A172 (cell line): ENCODE data around the gene GATA2. TPM values are rescaled to one million over a fixed set of nuclear protein-coding genes. Genes with fewer than 3 reads are reported as not detected.

Source experiments
- DNase-seq: peaks from one replicate; pipeline ENCODE4 v3.0.0-alpha.2; 2015; ENCODE audit warnings: low spot score
- total RNA-seq: library from RNA; depleted of rRNA; stranded (reverse); fragments of >200 nt; shearing (Covaris generic); gene quantifications from 2 replicates; pipeline ENCODE4 v1.2.3, GENCODE V29; 2014

GATA2 gene
- total RNA-seq, 1 experiment from 2014 or later = 8.4 TPM

DNA sequence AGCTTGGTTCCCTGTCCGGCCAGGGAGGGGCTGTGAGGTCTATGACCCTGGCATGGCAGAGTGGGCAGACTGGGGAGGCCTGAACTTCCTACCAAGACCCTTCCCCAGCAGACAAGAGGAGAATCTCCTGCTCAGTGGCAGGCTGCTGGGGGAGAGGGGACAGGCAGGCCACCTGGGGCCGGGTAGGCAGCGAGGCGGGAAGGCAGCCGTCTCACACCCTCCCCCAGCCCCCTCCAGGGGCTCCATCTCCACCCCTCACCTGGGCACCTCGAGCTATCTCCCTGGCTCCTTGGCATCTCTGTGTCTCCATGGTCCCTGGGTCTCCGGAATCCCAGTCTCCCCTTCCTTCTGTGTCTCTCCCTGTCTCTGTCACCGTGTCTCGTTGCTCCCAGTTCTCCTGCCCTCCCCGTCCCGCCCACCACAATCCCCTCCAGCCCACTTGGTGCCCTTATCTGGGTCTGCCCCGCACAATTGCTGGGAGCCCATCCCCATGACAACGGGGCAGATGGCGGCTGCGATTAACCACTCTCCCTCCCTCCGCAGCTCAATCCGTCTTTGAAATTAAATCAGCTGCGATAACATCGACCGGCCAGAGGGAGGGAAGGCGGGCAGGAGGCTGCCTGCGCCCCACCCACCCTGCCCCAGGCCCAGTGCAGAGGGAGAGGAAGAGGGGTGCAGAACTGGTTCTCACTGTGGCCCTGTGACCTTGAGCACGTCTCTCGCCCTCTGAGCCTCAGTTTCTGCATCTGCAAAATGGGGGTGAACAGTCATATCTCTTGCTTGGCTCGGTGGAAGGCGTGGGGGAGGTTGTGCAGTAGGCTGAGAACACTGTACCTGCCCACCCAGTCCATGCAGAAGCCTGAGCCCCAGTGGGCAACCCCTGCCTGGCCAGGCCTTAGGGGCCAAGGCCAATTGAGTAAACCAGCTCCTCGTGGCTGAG, 36.0 kb downstream of the GATA2 start:
- DNase-seq = no peak

DNA sequence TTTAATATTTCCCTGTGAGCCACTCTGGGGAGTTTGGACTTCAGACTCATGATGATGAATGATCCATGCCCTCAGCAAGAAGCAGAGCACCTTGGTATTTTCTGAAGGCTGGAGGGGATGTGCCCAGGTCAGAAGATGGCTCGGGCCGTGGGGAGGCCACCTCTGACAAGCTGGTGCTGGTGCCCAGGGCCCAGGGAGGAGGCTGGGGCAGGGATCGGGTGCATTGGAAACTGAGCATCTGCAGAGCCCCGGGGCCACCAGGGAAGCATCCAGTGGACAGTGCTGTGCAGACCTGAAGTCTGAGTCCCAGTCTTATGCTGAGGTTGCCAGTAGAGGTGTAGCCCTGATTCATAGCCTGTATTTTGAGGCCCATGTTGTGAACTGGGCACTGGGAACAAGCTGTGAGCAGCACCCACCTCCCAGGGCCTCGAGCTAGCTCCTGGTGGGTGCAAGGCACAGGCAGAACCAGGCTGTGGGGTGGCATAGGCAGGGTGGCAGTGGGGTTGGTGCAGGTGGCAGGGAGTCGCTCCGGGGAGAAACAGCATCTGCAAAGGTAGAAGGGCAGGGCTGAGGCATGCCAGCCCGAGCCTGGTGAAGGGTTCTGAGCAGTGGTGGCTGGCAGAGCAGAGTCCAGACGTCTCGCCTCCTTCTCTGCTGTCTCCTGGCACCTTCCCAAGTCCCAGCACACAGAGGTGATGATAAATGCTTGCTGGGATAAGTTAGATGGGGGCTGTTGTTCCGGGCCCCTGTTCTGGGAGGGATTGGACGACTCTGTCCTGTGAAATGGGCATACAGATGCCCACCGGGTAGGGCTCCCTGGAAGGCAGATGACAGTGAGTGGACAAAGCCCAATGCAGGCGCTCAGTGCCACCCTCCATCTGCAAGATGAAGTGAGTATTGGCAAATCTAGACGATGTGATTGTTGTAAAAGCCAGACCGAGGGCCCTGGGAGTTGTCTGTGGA, 36.9 kb downstream of the GATA2 start:
- DNase-seq = no peak

DNA sequence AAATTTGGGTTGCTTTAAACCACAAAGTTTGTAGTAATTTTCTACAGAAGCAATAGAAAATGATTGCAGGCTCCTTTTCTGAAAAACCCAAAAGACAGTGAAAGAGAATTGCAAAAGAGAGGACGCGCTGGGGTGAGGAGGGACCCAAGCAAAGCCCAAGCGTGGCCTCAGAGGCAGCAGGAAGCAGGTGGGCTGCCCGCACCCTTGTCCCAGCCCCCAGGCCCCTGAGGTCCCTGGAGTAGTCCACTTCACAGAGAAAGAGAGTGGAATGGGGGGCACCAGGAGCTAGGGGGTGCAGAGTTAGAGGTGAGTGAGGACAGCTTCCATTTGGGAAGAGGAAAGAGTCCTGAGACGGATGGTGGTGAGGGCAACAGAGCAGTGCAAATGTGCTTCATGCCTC, 37.9 kb downstream of the GATA2 start:
- no peak for DNase-seq

GRCh38 chr3:128454310-128454618, 38.7 kb downstream of the GATA2 start:
- no peak for DNase-seq

DNA sequence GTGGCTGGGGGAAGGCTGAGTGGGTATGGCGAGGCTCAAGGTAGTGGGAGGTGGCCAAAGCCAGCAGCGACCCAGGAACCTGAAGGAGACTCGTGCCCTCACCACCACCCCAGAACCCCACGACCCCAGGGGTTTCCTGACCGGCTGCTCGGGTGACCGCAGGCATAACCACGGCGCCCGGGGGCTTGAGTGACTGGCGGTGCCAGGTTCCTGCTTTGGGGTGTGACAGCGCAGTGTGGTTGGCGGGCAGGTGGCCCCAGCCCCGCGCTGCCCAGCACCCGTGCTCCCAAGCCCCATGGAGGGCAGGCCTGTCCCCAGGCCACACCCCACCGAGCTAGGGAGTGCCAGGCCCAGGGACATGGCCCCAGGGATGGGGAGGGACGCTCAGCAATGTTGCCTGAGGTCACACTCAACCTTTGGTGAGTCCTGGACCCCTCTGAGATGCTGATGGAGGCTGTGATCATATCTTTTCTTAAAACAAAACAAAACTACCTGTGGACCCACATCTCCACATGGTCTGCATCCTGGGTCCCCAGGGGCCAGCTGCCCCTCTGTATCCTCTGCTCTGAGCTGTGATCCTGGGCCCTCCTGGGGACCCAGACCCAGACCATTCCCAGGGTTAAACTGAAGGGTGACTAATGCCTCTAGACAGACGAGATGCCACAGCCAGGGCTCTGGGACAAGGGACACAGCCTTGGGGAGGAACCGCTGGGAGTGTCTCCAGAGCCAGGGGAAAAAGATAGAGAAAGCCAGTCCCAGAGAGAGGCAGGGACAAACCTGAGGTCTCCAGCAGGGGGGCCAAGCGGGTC, 39.3 kb downstream of the GATA2 start:
- no peak for DNase-seq

DNA sequence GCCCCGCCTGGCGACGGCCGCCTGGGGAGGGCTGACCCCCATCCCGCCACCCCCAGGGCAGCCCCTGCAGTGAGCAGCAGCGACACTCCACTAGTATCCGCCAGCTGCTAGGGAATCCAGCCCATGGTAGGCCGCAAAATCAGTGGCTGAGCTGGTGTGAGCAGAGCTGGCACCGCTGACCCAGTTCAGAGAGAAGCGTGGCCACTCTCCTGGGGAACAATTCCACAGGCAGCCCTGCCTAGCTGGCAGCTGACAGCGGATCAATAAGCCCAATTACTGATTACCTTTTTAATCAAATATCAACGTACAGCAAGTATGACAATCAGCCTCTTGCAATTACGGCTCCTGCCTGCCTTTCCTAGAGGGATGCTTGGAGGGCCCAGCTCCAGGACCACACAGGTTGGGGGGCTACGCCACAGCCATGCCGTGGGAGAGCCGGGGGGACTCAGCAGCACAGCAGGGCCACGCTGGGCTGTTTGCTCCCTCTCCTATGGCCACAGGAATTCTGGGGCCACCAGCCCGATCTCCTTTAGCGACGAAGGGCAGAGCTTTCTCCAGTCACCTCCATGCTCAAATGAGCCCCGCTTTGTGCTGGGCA, 40.2 kb downstream of the GATA2 start:
- no peak for DNase-seq

DNA sequence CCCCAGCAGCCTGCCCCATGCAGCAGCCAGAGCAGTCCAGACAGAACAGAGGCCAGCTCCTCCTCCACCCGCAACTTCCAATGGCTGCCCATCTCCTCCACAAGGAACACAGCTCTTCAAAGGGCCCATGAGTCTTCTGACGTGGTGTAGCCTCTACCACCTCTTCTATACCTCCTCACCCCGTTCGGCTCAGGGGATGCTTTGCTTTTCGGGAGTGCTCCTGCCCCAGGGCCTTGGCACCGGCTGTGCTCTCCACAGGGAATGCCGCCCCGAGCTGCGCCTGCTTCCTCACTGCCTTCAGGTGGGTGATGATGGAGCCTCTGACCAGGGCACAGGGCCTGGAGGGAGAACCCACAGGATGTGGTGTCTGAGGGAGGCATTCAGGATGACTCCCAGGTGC, 40.9 kb downstream of the GATA2 start:
- no peak for DNase-seq

GRCh38 chr3:128449111-128449638, 43.8 kb downstream of the GATA2 start:
- DNase-seq = no peak

DNA sequence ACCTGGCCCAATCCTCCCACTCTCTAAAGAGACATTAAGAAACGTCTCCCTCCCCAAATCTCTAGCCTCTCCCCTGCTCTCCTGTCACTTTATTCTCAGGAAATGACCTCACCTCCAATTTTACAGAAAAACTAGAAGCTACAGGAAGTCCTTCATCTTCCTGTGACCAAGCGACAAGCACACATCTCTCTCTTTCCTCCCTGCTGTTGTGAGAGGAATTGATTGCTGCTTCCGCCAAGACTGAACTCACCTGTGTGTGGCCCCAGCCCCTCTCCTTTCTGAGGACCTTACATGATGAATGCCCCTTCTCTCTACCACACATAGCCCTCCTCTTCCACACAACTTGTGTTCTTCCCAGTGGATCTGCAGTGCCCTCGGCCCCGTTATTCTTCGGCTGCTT, 44.5 kb downstream of the GATA2 start:
- peak; percentile 13 for DNase-seq

DNA sequence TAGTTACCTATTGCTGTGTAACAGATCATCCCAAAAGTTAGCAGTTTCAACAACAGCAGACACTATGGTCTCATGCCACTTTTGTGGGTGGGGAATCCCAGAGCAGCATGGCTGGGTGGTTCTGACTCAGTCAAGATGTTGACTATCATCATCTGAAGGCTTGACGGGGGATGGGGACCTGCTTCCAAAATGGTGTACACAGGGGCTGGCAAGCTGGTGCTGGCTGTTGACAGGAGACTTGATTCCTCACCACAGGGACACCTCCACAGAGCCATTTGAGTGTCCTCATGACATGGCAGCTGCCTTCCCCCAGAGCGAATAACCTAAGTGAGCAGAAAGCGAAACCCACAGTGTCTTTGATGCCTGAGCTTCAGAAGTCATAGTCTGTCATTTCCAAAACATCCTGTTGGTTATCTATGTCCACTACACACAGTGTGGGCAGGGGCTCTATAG, 45.4 kb downstream of the GATA2 start:
- no peak for DNase-seq

DNA sequence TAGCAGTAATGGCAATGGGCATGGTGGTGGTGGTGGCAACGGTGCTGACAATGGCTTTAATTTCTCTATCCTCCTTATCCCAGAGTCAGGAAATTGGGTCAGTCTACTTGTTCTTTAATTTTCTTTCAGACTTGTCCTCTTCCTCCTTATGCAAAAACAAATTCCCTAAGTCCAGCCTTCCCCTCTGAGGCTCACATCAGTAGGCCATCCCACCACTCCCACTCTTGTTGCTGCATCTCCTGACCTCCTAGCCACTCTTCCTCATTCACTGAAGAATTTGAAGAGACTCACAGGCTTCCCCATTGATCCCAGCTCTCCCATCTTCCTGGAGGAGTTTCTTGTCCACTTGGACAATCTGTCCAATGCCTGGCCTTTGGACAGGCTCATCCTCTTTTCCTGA, 46.2 kb downstream of the GATA2 start:
- no peak for DNase-seq

DNA sequence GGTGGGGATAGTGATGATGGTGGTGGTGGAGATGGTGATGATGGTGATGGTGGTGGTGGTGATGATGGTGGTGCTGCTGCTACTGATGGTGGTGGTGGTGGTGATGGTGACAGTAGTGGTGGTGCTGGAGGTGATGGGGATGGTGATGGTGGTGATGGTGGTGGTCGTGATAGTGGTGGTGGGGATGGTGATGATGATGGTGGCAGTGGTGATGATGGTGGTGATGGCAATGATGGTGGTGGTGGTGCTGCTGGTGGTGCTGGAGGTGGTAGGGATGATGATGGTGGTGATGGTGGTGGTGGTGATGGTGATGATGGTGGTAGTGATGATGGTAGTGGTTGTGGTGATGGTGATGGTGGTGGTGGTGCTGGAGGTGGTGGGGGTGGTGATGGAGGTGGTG, 47.6 kb downstream of the GATA2 start:
- no peak for DNase-seq

DNA sequence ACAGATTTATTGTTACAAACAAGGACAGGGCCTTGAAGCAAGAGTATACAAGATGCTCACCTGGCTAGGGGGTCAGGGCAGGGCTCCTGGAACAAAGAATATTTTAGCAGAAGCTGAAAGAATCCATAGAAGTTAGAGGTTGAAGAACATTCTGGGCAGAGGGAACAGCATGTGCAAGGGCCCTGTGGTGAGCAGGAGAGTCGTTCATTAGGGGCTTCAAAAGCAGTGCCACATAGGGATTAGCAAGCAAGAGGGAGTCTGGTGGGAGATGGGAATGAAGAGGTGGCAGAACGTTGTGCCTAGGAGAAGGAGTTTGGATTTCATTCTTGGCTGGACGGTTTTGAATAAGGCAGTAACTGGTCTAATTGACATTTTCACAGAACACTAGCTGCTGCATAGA, 49.2 kb downstream of the GATA2 start:
- no peak for DNase-seq

GRCh38 chr3:128442949-128443348, 50.1 kb downstream of the GATA2 start:
- no peak for DNase-seq

DNA sequence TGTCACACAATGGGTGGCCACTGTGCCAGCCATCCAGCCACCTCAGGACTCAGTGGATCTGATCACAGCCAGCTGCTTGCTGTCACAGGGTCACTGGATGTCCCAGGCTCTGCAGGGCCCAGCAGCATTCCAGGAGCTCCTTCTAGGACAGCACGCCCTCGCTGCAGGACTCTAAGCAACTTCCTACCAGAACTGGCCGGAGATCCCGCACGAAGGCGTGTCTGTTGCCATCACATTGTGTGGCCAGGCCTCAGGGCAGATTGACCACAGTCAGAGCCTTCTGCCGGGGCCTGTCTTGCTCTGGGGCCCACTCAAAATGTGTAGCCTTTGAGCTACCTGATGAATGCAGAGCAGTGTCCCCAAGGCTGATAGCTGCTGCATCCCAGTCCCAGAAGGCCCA, 50.9 kb downstream of the GATA2 start:
- no peak for DNase-seq

DNA sequence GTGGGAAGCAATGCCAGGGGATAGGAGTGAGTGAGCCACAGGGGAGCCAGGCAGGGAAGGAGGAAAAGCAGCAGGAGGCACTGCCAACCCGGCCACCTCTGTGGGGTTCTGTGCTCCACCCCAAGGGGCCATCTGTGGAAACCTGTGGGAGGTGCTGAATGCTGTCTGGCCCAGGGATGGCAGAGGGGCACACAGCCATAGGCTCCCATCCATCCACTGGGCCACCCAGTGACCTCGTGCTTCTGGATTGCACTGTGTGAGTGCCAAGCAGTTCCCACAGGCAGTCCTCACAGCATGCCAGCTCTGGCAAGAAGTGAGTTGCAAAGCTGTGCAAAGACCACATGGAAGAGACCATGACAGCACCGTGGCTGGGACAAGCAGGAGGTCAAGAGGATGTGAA, 53.8 kb downstream of the GATA2 start:
- DNase-seq = peak; percentile 32

GRCh38 chr3:128438488-128439072, 54.4 kb downstream of the GATA2 start:
- DNase-seq = no peak

DNA sequence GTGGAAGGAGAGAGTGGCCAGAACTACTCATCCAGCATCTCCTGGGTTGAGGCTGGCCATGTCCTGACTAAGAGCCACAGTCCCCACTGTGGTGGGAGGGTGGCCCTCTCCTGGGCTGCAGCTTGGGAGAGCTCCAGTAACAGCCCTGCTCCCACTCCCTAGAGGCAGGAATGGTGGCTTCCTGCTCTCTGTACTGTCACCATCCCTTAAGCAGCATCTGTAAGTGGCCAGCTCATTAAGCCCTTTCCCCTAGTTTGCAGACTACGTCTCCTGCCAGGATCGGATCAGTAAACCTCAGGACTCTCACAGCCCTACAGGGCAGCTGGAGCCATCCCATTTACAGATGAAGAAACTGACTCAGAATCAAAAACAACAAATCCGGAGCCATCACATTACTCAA, 56.8 kb downstream of the GATA2 start:
- no peak for DNase-seq

GRCh38 chr3:128435561-128435960, 57.4 kb downstream of the GATA2 start:
- DNase-seq = no peak

GRCh38 chr3:128435058-128435457, 57.9 kb downstream of the GATA2 start:
- DNase-seq = no peak

DNA sequence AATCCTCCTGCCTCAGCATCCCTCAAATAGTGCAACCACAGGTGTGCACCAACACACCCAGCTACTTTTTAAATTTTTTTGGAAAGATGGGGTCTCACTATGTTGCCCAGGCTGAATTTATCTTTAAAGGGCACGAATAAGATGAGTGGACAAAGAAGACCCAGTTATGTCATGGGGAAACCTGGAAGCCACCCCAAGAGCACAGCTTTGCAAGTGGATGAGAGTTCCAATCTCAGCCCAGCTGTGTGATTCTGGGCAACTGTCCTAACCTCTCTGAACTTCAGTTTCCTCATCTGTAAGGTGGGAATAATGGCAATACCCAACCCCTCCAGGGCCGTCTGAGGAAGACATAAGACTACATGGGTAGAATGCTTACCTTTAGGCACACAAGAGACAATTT, 58.5 kb downstream of the GATA2 start:
- DNase-seq = no peak
